Stimulated activated CD8-positive, alpha-beta memory T cell treated with anti-CD3 and anti-CD28 coated beads, Interleukin-4, amount 100 ng/mL, for 48 hours (primary cell): ENCODE measurements around the gene MMP20.
A peak's percentile ranks its signal among the peaks of the same experiment; 100 is the strongest.
"Not testable (repeated sequence)": the region's sequence is repeated elsewhere in the genome, so short reads cannot be mapped to it uniquely, and the experiment has no call there.

Experiments used
- DNase-seq: peaks from one replicate; pipeline ENCODE4 v3.0.0-alpha.2; 2020

MMP20 gene, protein sequence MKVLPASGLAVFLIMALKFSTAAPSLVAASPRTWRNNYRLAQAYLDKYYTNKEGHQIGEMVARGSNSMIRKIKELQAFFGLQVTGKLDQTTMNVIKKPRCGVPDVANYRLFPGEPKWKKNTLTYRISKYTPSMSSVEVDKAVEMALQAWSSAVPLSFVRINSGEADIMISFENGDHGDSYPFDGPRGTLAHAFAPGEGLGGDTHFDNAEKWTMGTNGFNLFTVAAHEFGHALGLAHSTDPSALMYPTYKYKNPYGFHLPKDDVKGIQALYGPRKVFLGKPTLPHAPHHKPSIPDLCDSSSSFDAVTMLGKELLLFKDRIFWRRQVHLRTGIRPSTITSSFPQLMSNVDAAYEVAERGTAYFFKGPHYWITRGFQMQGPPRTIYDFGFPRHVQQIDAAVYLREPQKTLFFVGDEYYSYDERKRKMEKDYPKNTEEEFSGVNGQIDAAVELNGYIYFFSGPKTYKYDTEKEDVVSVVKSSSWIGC

DNA sequence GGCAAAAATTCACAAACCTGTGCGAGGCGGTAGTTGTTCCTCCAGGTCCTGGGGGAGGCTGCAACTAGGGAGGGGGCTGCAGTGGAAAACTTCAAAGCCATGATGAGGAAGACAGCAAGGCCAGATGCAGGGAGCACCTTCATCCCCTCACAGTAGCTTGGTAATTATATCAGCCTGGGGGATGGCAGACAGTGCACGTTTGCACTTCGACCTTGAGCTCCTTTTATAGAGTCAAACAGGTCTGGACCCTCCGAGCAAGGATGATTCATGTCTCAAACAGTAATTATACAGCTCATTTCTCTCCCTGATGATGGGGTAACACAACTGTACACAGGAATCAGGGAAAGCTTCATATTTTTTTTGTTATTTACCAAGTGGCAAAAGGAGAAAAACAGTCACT, at the start of gene MMP20:
Gene MMP20 (minus strand): TSS at position 156 of the 400 bp plus-strand sequence. CDS start 13 bp downstream, at position 143.
- DNase-seq, result no peak

DNA sequence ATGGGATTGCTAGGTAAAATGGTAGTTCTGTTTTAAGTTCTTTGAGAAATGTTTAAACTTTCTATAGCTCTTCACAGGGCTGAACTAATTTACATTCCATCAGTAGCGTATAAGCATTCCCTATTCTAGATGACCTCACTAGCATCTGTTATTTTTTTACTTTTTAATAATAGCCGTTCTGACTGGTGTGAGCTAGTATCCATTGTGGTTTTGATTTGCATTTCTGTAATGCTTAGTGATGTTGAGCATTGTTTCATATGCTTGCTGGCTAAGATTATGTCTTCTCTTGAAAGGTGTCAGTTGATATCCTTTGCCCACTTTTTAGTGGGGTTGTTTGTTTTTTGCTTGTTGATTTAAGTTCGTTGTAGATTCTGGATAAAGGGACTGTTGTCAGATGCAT, 44.5 kb upstream of the MMP20 start:
- no peak for DNase-seq

DNA sequence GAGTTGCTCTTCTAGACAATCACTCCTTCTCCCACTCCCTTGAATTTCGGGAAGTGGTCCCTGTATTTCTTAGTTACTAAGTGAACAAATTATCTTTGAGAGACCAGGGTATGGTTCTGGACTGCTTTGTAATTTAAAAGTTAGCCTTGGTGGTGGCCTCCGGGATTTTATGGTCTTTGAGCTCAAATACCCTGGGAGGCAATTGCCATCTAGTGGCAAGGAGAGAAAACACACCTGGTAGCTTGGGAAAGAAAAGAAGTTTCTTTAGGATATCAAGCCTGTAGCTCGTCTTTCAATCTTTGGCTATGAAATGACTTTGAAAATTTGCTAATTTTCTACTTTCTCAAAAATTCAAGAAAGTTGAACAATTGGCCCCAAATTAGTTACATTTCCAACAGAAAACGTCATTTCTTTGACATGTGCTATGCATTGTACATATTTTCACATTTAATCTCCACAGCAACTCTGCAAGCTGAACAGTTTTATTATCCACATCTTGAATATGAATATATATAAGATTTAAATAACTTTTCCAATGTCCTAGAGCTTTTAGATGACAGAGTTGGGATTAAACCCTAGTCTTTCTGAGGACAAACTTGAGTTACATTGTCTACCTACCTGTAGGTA, 41.3 kb upstream of the MMP20 start:
- peak; percentile 27 for DNase-seq

DNA sequence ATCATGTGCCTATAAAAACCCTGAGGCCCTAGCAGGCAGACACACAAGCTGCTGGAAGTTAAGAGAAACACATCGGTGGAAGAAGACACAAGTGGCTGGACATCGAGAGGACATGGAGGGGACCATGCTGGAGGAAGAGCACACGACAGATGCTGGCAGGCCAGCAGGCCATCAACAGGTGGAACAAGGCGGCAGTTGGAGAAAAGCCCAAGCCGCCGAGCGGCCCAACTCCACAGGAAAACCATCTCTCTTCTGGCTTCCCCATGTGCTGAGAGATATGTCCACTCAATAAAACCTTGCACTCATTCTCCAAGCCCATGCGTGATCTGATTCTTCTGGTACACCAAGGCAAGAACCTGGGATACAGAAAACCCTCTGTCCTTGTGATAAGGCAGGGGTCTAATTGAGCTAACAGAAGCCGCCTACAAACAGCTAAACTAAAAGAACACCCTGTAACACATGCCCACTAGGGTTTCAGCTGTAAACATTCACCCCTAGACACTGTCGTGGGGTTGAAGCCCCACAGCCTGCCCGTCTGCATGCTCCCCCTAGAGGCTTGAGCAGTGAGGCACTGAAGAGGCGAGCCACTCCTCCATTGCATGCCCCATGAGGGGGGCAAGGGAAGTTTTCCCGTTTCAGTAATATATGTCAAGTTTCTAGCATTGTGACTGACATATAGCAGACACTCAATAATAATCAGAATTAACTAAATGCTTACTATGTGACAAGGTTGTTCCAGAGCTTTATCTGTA, 39.0 kb upstream of the MMP20 start:
- peak; percentile 40 for DNase-seq

DNA sequence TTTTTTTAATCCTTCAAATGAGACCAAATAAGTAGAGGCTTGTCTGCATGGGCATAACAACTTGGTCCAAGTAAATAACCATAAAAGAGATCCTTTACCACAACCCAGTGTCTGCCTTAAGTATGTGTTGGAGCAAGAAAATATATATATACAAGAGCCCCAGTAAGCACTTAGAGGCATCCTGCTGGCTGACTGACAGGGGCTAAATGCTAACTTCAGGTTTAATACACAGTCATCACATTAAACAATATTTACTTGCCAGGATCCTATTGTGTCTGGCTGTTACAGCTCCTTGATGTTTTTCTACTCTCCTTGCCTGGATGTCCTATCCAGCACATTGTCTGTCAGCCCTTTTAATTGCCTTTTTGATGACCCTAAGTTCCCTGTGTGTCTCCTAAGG, 37.5 kb upstream of the MMP20 start:
- DNase-seq, result no peak

DNA sequence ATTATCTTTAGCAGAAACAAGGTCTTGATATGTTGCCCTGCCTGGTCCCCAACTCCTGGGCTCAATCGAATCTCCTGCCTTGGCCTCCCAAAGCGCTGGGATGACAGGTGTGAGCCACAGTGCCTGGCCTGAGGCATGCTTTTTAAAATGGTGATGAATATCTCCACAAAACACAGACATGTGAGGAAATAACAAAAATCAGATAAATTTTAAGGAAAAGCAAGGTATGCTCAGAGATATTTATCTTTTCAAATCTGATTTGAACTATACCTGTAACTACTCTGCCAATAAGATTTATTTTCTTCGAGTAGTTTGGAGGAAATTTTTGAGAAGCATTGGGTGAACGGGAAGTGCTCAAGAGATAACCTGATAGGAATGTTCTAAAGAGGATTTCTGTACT, 35.9 kb upstream of the MMP20 start:
- DNase-seq, result no peak

DNA sequence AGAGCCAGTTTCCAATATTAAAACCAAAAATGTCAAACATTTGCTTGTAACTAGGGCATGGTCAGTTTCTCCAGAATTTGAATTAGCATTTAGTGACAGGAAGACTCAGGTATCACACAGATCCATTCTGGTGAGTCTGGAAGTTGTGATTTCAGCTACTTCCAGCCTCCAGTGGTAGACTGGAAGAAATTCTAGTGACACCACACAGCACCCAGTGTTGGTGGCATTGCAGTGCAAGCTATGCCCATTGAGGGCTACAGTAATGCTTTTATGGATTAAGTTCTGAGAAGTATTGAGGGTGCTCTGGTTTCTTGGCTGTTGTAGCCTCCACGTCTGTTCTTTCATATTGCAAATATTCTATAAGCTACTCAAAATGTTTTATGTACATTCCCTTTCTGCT, 31.4 kb upstream of the MMP20 start:
- no peak for DNase-seq

DNA sequence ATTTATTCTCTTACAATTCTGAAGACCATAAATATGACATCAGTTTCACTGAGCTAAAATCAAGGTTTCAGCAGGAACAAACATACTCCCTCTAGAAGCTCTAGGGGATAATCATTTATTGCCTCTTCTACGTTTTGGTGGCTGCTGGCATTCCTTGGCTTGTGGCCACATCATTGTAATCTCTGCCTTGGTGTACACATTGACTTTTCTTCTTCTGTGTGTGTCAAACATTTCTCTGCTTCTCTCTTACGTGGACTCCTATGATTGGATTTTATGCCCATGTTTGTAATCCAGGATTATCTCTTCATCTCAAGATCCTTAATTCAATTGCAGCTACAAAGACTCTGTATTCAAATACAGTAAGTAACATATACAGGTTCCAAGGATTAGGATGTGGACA, 30.4 kb upstream of the MMP20 start:
- DNase-seq, result no peak

DNA sequence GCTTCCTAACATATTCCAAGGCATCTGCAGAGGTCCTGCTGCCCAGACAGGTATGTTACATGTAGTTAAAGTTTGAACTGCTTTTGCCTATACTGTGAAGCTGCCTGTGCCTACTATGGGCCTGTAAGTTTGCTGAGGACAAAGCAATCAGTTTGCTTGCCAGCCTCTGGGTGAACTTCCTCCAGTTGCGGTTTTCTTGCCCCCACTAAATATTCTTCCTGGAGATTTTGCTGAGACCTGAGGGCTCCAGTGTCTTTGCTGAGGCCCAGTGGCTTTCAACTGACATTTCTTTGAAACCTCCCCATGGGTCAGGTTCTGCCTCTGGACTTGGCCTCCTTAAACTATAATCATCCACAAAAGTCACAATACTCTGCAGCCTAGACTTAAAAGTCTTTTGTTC, 29.6 kb upstream of the MMP20 start:
- no peak for DNase-seq

DNA sequence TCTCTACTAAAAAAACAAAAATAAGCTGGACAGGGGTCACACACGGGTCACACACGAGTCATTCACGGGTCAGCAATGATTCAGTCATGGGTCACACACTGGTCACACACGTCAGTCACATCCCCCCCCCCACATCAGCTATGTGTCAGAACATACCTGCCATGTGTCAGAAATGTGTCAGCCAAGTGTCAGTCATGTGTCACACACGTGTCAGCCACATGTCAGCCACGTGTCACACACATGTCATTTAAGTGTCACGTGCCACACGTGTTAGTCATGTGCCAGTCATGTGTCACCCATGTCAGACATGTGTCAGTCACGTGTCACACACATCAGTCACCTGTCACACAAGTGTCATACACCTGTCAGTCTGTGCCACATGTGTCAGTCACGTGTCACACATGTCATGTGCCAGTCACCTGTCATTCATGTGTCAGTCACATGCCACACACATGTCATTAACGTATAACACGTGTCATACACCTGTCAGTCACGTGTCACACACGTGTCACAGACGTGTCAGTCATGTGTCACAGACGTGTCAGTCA, 28.7 kb upstream of the MMP20 start:
- DNase-seq, result no peak

DNA sequence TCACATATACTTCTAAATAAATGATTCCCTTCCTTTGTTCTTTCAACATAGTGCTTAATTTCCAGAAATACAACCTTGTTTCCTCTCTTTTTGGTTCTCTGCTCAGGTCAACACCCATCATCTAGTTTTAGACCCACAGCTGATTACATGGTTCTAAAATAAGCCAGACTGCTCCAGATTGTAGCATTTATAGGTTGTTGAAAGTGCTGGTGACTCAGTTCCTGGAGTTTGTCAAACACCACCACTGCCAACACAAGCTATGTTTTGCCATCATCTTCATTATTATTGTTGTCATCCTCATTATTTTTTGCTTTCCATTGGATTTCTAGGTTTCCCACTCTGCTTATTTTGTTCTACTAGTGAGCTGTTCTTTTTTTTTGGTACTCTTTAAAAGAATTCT, 22.3 kb upstream of the MMP20 start:
- DNase-seq, result no peak

DNA sequence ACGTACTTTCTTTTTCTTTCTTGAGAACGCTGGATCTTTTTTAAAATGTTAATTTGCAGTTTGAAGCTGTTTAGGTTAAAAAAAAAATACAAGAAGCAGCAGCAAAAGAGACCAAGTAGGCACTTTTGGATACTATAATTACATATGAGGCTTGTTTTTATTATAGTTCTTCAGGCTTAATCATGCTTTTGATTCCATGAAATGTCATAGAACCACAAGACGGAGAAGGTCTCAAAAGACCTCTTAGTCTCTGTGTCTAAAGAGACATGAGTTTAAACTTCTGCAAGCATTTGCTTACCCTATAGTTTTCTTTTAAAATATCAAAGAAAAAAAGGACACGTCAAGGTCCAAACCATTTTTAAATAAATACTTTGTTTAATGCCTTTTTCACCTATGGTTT, 18.8 kb upstream of the MMP20 start:
- no peak for DNase-seq

DNA sequence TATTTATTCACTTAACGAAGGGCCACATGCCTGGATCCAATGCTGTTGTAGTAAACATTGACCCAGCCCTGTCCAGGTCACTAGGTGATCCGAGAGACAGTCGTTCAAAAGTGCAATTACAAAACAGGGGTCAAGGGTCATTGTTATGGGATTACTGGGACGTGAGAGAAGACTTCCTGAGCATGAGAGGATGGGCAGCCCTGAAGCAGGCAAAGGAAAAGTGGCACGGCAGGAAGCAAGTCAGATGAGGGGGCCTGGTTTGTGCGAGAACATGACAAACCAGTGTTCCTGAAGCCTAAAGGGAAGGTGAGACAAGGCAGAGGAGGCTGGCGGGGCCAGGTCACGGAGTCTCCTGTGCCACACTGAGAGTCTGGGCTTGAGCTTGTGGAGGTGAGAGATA, 15.8 kb upstream of the MMP20 start:
- no peak for DNase-seq

DNA sequence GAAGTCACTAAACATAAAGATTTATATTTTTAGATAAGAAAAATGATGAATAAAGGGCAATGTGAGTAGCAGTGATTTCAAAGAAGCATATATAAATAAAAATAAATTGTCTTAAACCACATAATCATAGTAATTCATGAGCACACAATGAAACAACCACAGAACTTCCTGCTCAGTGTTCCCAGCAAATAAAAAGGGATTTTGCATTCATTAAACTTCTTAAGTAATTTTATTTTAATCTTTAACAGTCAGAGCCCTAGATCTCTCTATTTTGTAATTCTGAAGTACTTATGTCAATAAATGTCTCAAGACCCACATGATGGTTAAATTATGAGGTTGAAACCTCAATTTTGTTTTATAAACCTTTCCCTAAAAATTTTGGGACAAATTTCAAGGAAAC, 14.5 kb upstream of the MMP20 start:
- DNase-seq, result no peak

DNA sequence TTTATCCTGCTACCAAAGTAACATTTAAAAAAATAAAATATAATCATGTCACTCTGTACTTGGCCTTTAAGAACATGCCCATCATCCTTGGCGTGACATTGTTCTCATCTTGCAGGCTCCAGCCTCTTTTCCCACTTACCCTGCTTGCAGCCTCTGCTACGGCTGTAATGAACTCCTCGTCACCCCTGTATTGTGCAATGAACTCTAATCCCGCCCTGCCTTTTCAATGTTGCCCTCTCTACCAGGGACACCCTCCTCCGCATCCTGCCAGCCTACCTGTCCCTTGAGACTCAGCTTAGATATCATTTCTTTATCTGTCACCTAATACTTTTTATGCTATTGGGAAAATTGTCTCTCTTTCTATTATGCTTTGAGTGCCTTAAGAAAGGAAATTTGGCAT, 12.6 kb upstream of the MMP20 start:
- DNase-seq, result no peak

DNA sequence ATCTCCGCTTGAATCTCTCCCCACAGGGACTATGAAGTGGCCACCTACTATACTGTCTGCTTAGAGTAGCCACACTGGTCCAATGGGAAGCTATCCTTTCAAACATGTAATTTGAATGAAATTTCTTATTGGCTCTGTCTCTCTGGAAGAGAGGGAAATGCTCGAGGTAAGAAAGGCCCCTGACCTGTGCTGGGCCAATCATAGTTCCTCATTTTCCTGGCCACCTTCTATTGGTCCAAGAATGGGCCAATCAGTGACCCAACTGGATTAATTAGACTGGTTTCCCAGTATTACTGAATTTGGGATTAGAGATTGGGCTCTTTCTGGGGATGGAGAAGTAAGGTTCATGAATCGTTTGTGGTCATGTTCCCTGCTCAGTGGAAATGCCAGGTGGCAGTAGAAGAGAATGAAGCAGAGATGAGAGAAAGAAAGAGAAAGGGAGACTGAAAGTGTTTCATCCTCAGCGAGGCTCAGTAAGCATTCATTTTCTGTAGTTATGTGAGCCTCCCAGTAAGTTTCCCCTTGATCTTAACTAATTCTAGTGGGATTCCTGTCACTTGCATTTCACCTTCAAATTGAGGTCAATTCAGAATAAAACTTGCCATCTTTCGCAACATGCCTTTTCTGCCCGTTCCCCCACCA, 8.4 kb upstream of the MMP20 start:
- DNase-seq, result no peak

DNA sequence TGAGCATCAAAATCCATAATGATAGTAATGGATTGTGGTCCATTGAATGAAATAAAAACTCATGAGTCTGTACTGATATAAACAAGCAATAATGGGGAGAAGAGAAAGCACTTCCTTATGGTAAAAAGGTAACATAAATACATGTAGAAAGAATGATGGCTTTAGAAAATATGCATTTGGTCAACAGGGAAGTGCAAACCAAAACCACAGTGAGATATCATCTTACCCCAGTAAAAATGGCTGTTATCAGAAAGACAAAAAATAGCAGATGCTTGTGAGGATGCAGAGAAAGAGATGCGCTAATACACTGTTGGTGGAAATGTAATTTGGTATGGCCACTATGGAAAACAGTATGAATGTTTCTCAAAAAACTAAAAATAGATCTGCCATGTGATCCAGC, 6.9 kb upstream of the MMP20 start:
- no peak for DNase-seq

DNA sequence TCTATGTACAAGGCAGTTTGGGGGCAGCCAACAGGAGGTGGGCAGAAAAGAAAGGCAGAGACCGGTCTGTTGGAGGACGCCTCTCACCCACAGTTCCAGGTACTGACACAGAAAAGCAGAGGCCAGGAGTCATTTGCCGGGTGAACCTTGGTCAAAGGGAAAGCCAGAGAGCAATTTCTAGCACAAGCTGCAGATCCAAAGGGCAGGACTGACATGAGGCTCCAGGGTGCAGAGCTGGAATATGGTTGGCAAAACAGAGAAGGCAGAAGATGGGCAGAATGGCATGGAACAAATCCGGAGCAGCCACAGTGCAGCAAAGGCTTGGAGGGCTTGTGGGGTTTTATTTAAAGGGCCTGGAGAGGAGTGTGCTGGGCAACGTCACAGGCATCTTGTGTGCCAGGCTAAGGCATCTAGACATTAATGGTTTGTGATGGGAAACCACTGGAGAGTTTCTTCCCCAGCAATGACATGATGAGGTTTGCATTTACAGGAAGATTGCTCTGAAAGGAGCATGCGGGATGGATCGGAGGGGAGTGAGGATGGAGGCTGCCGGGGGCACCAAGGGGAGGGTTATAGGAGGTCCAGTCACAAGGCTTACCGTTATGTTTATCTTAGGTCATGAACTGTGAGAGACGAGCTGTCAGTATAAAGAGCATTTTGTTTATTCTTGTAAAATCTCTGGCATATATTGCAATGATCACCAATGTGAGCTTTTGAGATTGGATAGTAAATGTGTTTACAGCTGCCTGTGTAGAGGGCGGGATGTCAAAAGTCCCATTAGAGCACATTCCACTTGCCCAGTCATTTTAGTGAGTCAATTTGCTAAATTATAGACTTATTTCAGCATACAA, 5.7 kb upstream of the MMP20 start:
- no peak for DNase-seq

DNA sequence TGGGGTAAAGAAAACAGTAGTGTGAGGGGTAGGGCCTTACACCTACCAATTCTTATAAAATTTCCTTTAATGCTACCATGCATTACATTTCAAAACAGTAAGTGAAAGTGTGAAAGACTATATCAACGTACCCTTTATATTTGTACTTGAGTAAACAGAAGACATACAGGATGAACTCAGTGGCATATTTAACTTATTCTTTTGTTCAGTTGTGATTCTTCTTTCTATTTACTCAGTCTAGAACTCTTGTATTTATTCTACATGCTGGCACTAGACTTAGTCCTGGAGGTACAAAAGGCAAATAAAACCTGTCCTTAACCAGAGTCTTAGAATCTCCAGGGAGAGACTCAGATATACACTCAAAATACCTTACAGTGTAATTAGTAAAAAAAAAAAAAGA, 4.8 kb upstream of the MMP20 start:
- not testable (repeated sequence) for DNase-seq

DNA sequence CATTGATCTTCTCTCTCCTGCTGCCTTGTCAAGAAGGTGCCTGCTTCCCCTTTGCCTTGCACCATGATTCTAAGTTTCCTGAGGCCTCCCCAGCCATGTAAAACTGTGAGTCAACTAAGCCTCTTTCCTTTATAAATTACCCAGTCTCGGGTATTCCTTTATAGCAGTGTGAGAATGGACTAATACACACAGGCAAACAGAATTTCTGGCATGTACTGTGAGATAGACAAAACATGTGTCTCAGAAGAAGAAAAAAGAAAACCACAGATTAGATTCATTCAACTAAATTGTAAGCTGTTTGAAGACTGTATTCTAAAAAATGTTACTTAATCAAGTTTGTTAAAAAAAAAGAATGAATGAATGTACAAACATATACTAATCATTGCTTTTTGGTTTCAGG, 1.5 kb upstream of the MMP20 start:
- no peak for DNase-seq

DNA sequence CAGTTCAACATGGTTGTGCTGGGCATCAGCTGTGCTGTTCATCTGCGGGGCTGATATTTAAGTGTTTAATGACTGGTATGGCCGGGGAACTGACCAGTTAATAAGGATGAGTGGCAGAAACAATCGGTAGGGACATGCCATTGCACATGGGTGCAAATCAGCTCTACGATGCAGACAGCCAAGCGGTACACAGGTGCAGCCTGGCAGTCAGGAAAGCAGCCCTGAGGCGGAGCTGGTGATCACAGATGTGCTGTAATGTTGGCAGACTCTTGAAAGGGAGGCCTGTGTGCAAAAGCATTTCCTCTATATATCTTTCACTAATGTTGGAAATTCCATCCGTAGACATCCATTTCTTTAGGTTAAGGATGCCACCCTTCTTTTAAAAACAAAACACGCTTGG, 1.1 kb downstream of the MMP20 start:
- DNase-seq, result no peak

DNA sequence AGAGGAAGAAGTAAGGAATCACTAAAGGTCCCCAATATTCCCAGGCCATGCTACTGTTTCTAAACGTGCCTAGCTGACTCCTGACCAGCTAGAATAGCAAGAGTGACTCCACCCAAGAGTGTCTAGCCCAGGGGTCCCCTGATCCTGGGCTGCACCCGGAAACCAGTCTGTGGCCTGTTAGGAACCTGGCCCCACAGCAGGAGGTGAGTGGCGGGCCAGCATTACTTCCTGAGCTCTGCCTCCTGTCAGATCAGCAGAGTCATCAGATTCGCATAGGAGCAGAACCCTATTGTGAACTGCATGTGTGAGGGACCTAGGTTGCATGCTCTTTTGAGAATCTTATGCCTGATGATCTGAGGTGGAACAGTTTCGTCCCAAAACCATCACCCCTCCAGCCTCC, 2.0 kb downstream of the MMP20 start:
- DNase-seq, result no peak
